GM12891 (cell line): ENCODE data around the gene KCNJ4.
"Not testable (repeated sequence)": the region's sequence is repeated elsewhere in the genome, so short reads cannot be mapped to it uniquely, and the experiment has no call there.

Experiments used
- DNase-seq: peaks from one replicate; pipeline ENCODE4 v3.0.0; 2011; ENCODE audit warnings: low spot score; ENCODE audit not compliant: insufficient read length
- FAIRE-seq: peaks from 2 replicates; lab custom pipeline; 2011; peaks lifted over from hg19 to GRCh38; lab: Jason Lieb, UNC
- PAX5 ChIP-seq: IDR thresholded peaks from 2 replicates; pipeline ENCODE4 v1.6.1; 2011; ENCODE audit warnings: low read length, moderate library complexity, mild to moderate bottlenecking; ENCODE audit not compliant: insufficient read depth, severe bottlenecking
- POLR2A ChIP-seq: IDR thresholded peaks from 2 replicates; pipeline ENCODE4 v1.6.1; 2011; ENCODE audit warnings: low read depth, low read length, control low read depth
- POLR2AphosphoS5 ChIP-seq: IDR thresholded peaks from 2 replicates; pipeline ENCODE4 v1.6.1; 2011; ENCODE audit warnings: low read depth, low read length, control low read depth
- POU2F2 ChIP-seq: IDR thresholded peaks from 2 replicates; pipeline ENCODE4 v1.6.1; 2011; ENCODE audit warnings: low read depth, mild to moderate bottlenecking, control low read depth, low read length, moderate library complexity
- SPI1 ChIP-seq: IDR thresholded peaks from 2 replicates; pipeline ENCODE4 v1.6.1; 2011; ENCODE audit warnings: low read depth, low read length, control low read depth
- TAF1 ChIP-seq: IDR thresholded peaks from 2 replicates; pipeline ENCODE4 v1.6.1; 2011; ENCODE audit warnings: low read depth, low read length, control low read depth

Gene KCNJ4

GRCh38 chr22:38415561-38416321, 39.3 kb downstream of the KCNJ4 start:
- TF ChIP-seq SPI1, result no peak
- no peak for TF ChIP-seq POU2F2
- TF ChIP-seq POLR2A, result no peak
- no peak for TF ChIP-seq TAF1
- no peak for TF ChIP-seq POLR2AphosphoS5
- TF ChIP-seq PAX5, result no peak
- DNase-seq, result no peak
- FAIRE-seq, result no peak

DNA sequence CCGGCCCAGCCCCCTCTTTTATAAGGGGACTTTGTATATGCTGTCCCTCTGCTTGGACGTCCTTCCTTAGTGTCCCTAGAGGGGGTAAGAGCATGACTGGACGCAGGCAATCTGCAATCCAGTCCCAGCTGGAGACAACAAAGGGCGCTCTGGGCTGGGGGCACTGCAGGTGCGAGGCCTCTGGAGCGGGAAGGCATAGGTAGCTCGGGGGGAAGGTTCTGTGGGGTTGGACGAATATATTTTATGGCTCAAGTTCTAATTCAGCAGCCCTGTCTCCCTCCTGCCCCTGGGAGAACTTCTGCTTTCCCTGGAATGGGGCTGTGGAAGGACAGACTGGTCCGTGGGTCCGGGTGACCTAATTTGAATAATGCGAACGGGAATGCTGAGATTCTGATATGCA, 40.0 kb downstream of the KCNJ4 start:
- TF ChIP-seq POU2F2 (no peak), PAX5 (no peak), TAF1 (no peak), POLR2AphosphoS5 (no peak), POLR2A (no peak), SPI1 (no peak)
- FAIRE-seq (no peak), DNase-seq (peak; percentile 8)

GRCh38 chr22:38414009-38414395, 41.0 kb downstream of the KCNJ4 start:
- no peak for DNase-seq
- TF ChIP-seq POU2F2 (no peak), PAX5 (no peak), POLR2A (no peak), TAF1 (no peak), POLR2AphosphoS5 (no peak), SPI1 (no peak)
- no peak for FAIRE-seq

DNA sequence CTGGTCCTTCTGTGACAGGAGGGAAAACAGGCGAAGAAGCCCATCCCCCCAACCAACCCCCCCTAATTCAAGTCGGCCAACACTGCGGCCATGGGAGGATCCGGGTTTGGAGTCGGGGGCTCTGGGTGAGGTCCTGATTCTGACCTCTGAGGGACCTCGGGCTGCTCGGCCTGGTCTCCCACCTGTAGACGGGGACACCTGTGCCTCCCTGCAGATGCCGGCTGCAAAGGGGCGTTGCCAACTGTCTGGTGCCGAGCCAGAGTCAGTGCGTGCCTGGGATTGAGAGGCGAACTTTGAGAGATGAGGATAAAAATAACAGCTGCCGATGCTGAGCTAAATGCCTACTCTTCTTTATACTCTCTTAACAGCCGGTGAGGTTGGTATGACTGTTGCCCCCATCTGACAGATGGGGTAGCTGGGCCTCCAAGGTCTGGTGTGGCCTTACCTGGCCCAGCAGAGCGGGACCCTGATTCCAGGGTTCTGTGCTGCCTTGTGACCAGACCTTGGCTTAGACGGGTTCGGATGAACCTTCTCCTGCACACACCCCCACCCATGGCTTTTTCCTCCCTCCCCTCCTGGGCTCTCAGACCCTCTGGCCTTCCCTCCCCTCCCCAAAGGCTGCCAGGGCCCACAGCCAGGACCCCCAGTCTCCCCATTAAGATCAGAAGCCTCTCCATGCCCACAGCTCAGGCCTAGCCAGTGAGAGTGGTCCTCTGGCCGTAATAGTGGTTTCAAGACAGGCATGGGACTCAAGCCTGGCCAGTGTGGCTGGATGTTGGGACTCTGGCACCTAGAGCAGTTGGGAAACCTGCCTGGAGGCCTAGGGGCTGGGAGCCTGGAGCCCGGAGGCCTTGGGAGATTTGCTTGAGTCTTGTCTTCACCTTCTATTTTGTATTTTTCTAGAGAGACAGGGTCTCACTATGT, 41.7 kb downstream of the KCNJ4 start:
- FAIRE-seq, result no peak
- no peak for TF ChIP-seq PAX5
- no peak for TF ChIP-seq POLR2AphosphoS5
- TF ChIP-seq TAF1, result no peak
- TF ChIP-seq POU2F2, result no peak
- no peak for TF ChIP-seq POLR2A
- TF ChIP-seq SPI1, result no peak
- DNase-seq, result peak; percentile 14

DNA sequence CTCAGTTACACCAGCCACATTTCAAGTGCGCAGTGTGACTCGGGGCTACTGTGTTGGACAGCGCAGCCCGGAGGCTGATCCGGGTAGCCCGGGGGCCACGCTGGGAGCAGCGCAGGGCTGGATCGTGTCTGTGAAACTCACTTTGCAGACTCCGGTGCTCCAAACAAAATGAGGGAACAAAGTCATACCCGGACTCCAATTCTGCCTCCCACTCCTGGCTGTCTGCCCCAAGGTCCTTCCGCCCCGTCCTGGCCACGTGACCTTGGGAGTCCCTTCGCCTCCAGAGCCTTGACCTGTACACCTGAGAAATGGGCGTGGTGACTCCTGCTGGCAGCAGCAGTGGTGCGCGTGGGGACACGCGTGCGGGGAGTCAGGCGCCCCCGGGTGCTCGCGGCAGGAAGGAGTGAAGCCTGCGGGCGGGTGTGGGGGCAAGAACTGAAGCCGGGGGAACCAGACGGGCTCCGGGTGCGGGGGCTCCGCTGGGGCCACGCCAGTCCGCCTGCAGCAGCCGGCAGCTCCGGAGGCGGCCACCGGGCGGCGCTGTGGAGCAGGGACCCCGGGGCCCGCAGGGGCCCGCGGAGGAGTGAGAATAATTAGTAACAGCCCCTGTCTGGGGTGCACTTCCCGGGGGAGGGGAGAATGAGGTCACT, 42.4 kb downstream of the KCNJ4 start:
- peak; percentile 84 for DNase-seq
- FAIRE-seq, result peak; percentile 62

DNA sequence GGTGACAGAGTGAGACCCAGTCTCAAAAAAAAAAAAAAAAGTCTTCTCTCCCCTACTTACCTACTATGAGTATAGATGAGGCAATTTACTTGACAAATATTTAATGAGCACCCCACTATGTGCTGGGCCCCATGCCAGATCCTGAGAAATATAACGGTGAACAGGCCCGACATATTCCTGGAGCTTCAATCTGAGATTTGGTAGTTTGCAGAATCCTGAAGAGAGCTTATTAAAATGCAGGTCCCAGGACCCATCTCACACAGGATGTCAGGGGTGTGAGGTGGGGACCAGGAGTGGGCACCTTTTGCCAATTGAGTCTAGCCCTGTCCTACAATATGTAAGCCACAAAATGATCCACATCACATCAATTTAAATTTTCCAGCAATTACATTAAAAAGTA, 44.0 kb downstream of the KCNJ4 start:
- FAIRE-seq (no peak), DNase-seq (no peak)
- no peak for TF ChIP-seq TAF1
- TF ChIP-seq POLR2A, result no peak

More for the DNA sequence above, 42.4 kb downstream of the KCNJ4 start:
- TF ChIP-seq TAF1, result no peak
- TF ChIP-seq POLR2AphosphoS5, result no peak
- no peak for TF ChIP-seq POU2F2
- no peak for TF ChIP-seq PAX5
- TF ChIP-seq POLR2A, result no peak
- no peak for TF ChIP-seq SPI1

- not testable (repeated sequence) for DNase-seq, FAIRE-seq
Observed at GRCh38 chr22:38409916-38410315, 45.1 kb downstream of the KCNJ4 start.

GRCh38 chr22:38406617-38407016, 48.4 kb downstream of the KCNJ4 start:
- TF ChIP-seq POU2F2 (no peak), TAF1 (no peak), POLR2A (no peak), PAX5 (no peak), POLR2AphosphoS5 (no peak), SPI1 (no peak)
- DNase-seq, result no peak
- FAIRE-seq, result no peak

DNA sequence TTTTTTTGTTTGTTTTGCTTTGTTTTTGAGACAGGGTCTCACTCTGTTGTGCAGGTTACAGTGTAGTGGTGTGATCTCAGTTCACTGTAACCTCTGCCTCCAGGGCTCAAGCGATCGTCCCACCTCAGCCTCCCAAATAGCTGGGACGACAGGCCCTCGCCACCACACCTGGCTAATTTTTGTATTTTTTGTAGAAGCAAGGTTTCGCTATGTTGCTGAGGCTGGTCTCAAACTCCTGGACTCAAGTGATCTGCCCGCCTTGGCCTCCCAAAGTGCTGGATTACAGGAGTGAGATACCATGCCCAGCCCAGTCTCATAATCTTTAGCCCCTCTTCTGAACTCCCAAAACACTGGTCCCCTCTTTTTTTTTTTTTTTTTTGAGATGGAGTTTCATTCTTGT, 50.6 kb downstream of the KCNJ4 start:
- no peak for FAIRE-seq
- no peak for TF ChIP-seq SPI1
- TF ChIP-seq PAX5, result no peak
- no peak for TF ChIP-seq POLR2A
- no peak for TF ChIP-seq POU2F2
- no peak for TF ChIP-seq TAF1
- TF ChIP-seq POLR2AphosphoS5, result no peak
- DNase-seq, result no peak

- FAIRE-seq (no peak), DNase-seq (no peak)
- no peak for TF ChIP-seq SPI1
- TF ChIP-seq TAF1, result no peak
- no peak for TF ChIP-seq POU2F2
- no peak for TF ChIP-seq PAX5
Observed at GRCh38 chr22:38403812-38404211, 51.2 kb downstream of the KCNJ4 start.
